Vagina (tissue), 2 donors: Measurements from ENCODE around the gene MT1A.

Experiments used
- POLR2A ChIP-seq, 2 donors: fragments of 450-650 bp; IDR thresholded peaks; one replicate each; pipeline ENCODE4 v1.6.1; 2017; ENCODE audit warnings: antibody characterized with exemption in 2 of 2, mild to moderate bottlenecking in 2 of 2, moderate library complexity in 2 of 2
- TF ChIP-seq, protein P1 (sequence below), 3 experiments: fragments of 450-650 bp in 2 of 3; fragments of 200-600 bp in 1 of 3; sonication (generic) in 1 of 3; IDR thresholded peaks; one replicate each; pipeline ENCODE4 v1.5.1; 2017 to 2019; ENCODE audit warnings: antibody characterized with exemption in 3 of 3, mild to moderate bottlenecking in 2 of 3, moderate library complexity in 2 of 3

DNA sequence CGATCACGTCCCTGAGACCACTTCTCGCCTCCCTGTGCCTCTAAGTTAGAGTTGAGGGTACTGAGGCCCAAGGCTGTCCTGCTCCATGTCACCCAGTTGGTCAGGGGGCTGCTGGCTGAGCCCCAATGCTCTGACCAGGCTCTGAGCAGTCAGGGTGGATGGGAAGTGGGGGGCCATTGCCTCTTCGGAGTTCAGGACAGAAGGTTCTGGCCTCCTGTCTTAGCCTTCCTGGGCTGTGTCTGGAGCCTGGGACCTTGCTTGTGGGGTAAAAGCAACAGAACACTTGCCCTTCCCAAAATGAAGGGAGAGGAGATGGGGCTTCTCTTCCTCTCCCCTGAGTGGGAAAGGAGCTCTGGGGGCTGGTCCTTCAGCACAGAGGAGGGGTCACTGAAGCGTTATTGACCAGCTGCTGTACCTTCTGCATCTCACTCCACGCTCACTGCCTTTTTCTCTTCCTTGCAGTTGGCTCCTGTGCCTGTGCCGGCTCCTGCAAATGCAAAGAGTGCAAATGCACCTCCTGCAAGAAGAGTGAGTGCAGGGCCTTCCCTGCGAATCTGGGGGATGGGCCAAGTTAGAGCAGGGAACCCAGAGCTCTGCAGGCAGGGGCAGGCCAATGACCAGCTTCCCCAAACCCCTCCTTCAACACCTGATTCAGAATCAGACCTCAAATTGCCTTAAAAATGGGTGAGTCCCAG is 44.4 kb downstream of the MT1A start:
- TF ChIP-seq, protein P1, sequence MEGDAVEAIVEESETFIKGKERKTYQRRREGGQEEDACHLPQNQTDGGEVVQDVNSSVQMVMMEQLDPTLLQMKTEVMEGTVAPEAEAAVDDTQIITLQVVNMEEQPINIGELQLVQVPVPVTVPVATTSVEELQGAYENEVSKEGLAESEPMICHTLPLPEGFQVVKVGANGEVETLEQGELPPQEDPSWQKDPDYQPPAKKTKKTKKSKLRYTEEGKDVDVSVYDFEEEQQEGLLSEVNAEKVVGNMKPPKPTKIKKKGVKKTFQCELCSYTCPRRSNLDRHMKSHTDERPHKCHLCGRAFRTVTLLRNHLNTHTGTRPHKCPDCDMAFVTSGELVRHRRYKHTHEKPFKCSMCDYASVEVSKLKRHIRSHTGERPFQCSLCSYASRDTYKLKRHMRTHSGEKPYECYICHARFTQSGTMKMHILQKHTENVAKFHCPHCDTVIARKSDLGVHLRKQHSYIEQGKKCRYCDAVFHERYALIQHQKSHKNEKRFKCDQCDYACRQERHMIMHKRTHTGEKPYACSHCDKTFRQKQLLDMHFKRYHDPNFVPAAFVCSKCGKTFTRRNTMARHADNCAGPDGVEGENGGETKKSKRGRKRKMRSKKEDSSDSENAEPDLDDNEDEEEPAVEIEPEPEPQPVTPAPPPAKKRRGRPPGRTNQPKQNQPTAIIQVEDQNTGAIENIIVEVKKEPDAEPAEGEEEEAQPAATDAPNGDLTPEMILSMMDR (IDR thresholded peaks at IDR 0.05): no peak
- TF ChIP-seq POLR2A (IDR thresholded peaks at IDR 0.05): no peak
